HTERT RPE-1 (cell line): ENCODE data around the gene PRCC.

Experiments
- in situ Hi-C: fragments of 300-500 bp; cut with MboI; formaldehyde crosslinking; loops from 4 replicates; pipeline ENCODE4 v1.14.3; 2020; ENCODE audit warnings: low sequenced_read_pairs

PRCC gene

GRCh38 chr1:156743367-156744302, 23.7 kb upstream of the PRCC start:
- in situ Hi-C loops = no loop called here

GRCh38 chr1:156744344-156744743, 23.0 kb upstream of the PRCC start:
- in situ Hi-C loops = no loop called here

GRCh38 chr1:156744786-156745419, 22.4 kb upstream of the PRCC start:
- in situ Hi-C loops = no loop called here

GRCh38 chr1:156745881-156746280, 21.5 kb upstream of the PRCC start:
- in situ Hi-C loops = no loop called here

- in situ Hi-C loops = no loop called here
These were observed 21.0 kb upstream of the PRCC start for GRCh38 chr1:156746406-156746727.

GRCh38 chr1:156746728-156747631, 20.4 kb upstream of the PRCC start:
- in situ Hi-C loops = no loop called here

- in situ Hi-C loops = no loop called here
These were observed 19.3 kb upstream of the PRCC start for GRCh38 chr1:156747742-156748669.

GRCh38 chr1:156748670-156749418, 18.5 kb upstream of the PRCC start:
- in situ Hi-C loops = no loop called here

GRCh38 chr1:156749419-156750118, 17.8 kb upstream of the PRCC start:
- in situ Hi-C loops = no loop called here

- in situ Hi-C loops = no loop called here
These were observed 17.1 kb upstream of the PRCC start for GRCh38 chr1:156750191-156750672.

GRCh38 chr1:156750711-156751450, 16.5 kb upstream of the PRCC start:
- in situ Hi-C loops = no loop called here

GRCh38 chr1:156751451-156751756, 15.9 kb upstream of the PRCC start, which contains the start of gene HDGF:
Gene HDGF (minus strand): TSS chr1:156751675. CDS start chr1:156751429, 246 bp downstream.
- in situ Hi-C loops = no loop called here

GRCh38 chr1:156751757-156752481, 15.4 kb upstream of the PRCC start:
- in situ Hi-C loops = no loop called here

- in situ Hi-C loops = no loop called here
These were observed 14.4 kb upstream of the PRCC start for GRCh38 chr1:156752843-156753482.

GRCh38 chr1:156754219-156754618, 13.1 kb upstream of the PRCC start:
- in situ Hi-C loops = no loop called here

GRCh38 chr1:156755527-156755950, 11.8 kb upstream of the PRCC start:
- in situ Hi-C loops = no loop called here

- in situ Hi-C loops = no loop called here
These were observed 11.0 kb upstream of the PRCC start for GRCh38 chr1:156756355-156756754.
